GM23338 (cell line): ENCODE measurements around the gene WT1. TPM values are rescaled to one million over a fixed set of nuclear protein-coding genes. Genes with fewer than 3 reads are reported as not detected.

Source experiments
- ATAC-seq: fragments of 200-7000 bp; cut with Tn5 transposase; 3 replicates; pipeline ENCODE4 v1.9.1; 2020
- DNase-seq: peaks from one replicate; pipeline ENCODE4 v3.0.0-alpha.2; 2015; ENCODE audit warnings: low spot score
- H2AFZ ChIP-seq: fragments of 200-600 bp; sonication (generic); 2 replicates; pipeline ENCODE4 v1.8.0; 2016; ENCODE audit warnings: antibody characterized with exemption, mild to moderate bottlenecking, moderate library complexity
- H3F3A ChIP-seq: fragments of 200-600 bp; sonication (generic); replicated peaks from 2 replicates; pipeline ENCODE4 v1.8.0; 2017; ENCODE audit warnings: antibody characterized with exemption, mixed run types, low read depth
- H3K27ac ChIP-seq: fragments of 200-600 bp; sonication (generic); 2 replicates; pipeline ENCODE4 v1.6.1; 2016; ENCODE audit warnings: low read depth
- H3K27me3 ChIP-seq: fragments of 200-600 bp; sonication (generic); 2 replicates; pipeline ENCODE4 v1.8.0; 2016; ENCODE audit warnings: mild to moderate bottlenecking, mixed run types, moderate library complexity; ENCODE audit not compliant: insufficient read depth
- H3K36me3 ChIP-seq: fragments of 200-600 bp; sonication (generic); 2 replicates; pipeline ENCODE4 v1.8.0; 2016; ENCODE audit warnings: mild to moderate bottlenecking; ENCODE audit not compliant: insufficient read depth
- H3K4me1 ChIP-seq: fragments of 200-600 bp; sonication (generic); 2 replicates; pipeline ENCODE4 v1.8.0; 2016; ENCODE audit warnings: mild to moderate bottlenecking, moderate library complexity; ENCODE audit not compliant: insufficient read depth
- H3K4me2 ChIP-seq: fragments of 200-600 bp; sonication (generic); 2 replicates; pipeline ENCODE4 v1.7.1; 2017; ENCODE audit warnings: mixed run types
- H3K4me3 ChIP-seq: fragments of 200-600 bp; sonication (generic); 2 replicates; pipeline ENCODE4 v1.6.1; 2016; ENCODE audit warnings: mixed run types
- H3K79me2 ChIP-seq: fragments of 200-600 bp; sonication (generic); replicated peaks from 2 replicates; pipeline ENCODE4 v1.8.0; 2017; ENCODE audit warnings: mild to moderate bottlenecking; ENCODE audit not compliant: insufficient read depth
- H3K9me2 ChIP-seq: fragments of 200-600 bp; sonication (generic); 2 replicates; pipeline ENCODE4 v1.8.0; 2017; ENCODE audit not compliant: insufficient read depth
- H4K20me1 ChIP-seq: fragments of 200-600 bp; sonication (generic); replicated peaks from 2 replicates; pipeline ENCODE4 v1.8.0; 2017; ENCODE audit warnings: mild to moderate bottlenecking; ENCODE audit not compliant: insufficient read depth
- H3K27ac Mint-ChIP-seq: 2 replicates; pipeline ENCODE4 v1.8.0; 2020; ENCODE audit warnings: inconsistent platforms, mild to moderate bottlenecking, moderate library complexity, mixed read lengths
- H3K27me3 Mint-ChIP-seq: 3 replicates; pipeline ENCODE4 v1.8.0; 2022; ENCODE audit warnings: low read depth, mild to moderate bottlenecking, moderate library complexity, mixed read lengths, inconsistent platforms; ENCODE audit not compliant: insufficient read depth, poor library complexity
- H3K36me3 Mint-ChIP-seq: 3 replicates; pipeline ENCODE4 v1.8.0; 2021; ENCODE audit warnings: low read depth, mild to moderate bottlenecking, inconsistent platforms, moderate library complexity, mixed read lengths
- H3K4me1 Mint-ChIP-seq: 3 replicates; pipeline ENCODE4 v1.8.0; 2020; ENCODE audit warnings: mild to moderate bottlenecking, inconsistent platforms, mixed read lengths
- H3K4me3 Mint-ChIP-seq: 3 replicates; pipeline ENCODE4 v1.8.0; 2021; ENCODE audit warnings: moderate library complexity, mild to moderate bottlenecking, inconsistent platforms, mixed read lengths
- H3K9me3 Mint-ChIP-seq: 3 replicates; pipeline ENCODE4 v1.8.0; 2020; ENCODE audit warnings: moderate library complexity, mild to moderate bottlenecking, inconsistent platforms, mixed read lengths
- CREB1 ChIP-seq: fragments of 250-450 bp; sonication (Bioruptor Pico); IDR thresholded peaks from 2 replicates; pipeline ENCODE4 v1.5.0; 2020; ENCODE audit warnings: low read depth, mild to moderate bottlenecking, moderate library complexity
- EZH2 ChIP-seq: fragments of 200-600 bp; sonication (generic); IDR thresholded peaks from one replicate; pipeline ENCODE4 v1.8.0; 2017; ENCODE audit warnings: antibody characterized with exemption, mild to moderate bottlenecking, low read depth; ENCODE audit not compliant: unreplicated experiment
- EZH2phosphoT487 ChIP-seq: fragments of 200-600 bp; sonication (generic); IDR thresholded peaks from one replicate; pipeline ENCODE4 v1.8.1; 2018; ENCODE audit warnings: antibody characterized with exemption; ENCODE audit not compliant: unreplicated experiment
- JUNB ChIP-seq: IDR thresholded peaks from one replicate; pipeline ENCODE4 v1.6.1; 2016; ENCODE audit warnings: antibody characterized with exemption; ENCODE audit not compliant: unreplicated experiment
- NANOG ChIP-seq: IDR thresholded peaks from 2 replicates; pipeline ENCODE4 v1.6.1; 2016; ENCODE audit warnings: antibody characterized with exemption, borderline replicate concordance
- POLR2AphosphoS5 ChIP-seq: IDR thresholded peaks from 2 replicates; pipeline ENCODE4 v1.6.1; 2016; ENCODE audit warnings: antibody characterized with exemption, low read depth
- STAT1 ChIP-seq: IDR thresholded peaks from one replicate; pipeline ENCODE4 v1.6.1; 2016; ENCODE audit warnings: antibody characterized with exemption; ENCODE audit not compliant: unreplicated experiment
- ZNF114 ChIP-seq: fragments of 250-450 bp; sonication (Bioruptor Pico); IDR thresholded peaks from 2 replicates; pipeline ENCODE4 v1.5.0; 2020; ENCODE audit warnings: mild to moderate bottlenecking, moderate library complexity
- polyA plus RNA-seq: library from polyadenylated mRNA; unstranded; fragments of >200 nt; fragmentation: Nextera tagmentation; extraction: Ambion mirVana; gene quantifications from 2 replicates; pipeline ENCODE4 v1.2.1, GENCODE V29; 2016
- total RNA-seq: library from RNA; depleted of rRNA; stranded (reverse); fragments of >200 nt; shearing (Covaris generic); gene quantifications from 2 replicates; pipeline ENCODE4 v1.2.3, GENCODE V29; 2014
- TF ChIP-seq, protein P1 (sequence below): IDR thresholded peaks from one replicate; pipeline ENCODE4 v1.6.1; 2018; ENCODE audit warnings: antibody characterized with exemption; ENCODE audit not compliant: unreplicated experiment
- TF ChIP-seq, protein P2 (sequence below): IDR thresholded peaks from 2 replicates; pipeline ENCODE4 v1.6.1; 2016; ENCODE audit warnings: antibody characterized with exemption
- TF ChIP-seq, protein P3 (sequence below), 2 experiments: fragments of 200-600 bp in 1 of 2; sonication (generic) in 1 of 2; conservative IDR thresholded peaks; 2 replicates each; pipeline versions ENCODE4 v1.5.1 to v1.6.1; 2016 to 2017; ENCODE audit warnings: antibody characterized with exemption in 2 of 2, low read depth in 2 of 2, mild to moderate bottlenecking in 2 of 2, moderate library complexity in 1 of 2

WT1 gene
- total and polyA plus RNA-seq, 2 experiments from 2014 or later = 0.21 TPM; not detected in 1

DNA sequence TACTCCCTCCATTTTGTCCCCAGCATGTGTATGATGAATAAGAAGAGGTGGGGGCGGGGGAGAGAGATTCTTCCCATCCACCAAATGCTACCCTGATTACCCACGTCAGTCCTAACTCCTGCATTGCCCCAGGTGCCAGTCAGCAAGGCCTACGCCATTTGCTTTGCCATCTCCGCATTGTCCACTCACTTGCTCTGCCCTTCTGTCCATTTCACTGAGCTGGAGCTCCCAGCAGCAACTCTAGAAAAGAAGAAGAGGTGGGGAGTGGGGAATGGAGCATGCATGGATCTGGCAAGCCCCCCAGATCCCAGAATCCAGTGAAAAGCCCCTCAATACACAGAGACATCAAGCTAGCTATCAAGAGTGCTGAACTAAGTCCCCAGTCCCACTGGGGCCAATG lies 19.0 kb downstream of the WT1 start (continued):
- TF ChIP-seq, protein P1, sequence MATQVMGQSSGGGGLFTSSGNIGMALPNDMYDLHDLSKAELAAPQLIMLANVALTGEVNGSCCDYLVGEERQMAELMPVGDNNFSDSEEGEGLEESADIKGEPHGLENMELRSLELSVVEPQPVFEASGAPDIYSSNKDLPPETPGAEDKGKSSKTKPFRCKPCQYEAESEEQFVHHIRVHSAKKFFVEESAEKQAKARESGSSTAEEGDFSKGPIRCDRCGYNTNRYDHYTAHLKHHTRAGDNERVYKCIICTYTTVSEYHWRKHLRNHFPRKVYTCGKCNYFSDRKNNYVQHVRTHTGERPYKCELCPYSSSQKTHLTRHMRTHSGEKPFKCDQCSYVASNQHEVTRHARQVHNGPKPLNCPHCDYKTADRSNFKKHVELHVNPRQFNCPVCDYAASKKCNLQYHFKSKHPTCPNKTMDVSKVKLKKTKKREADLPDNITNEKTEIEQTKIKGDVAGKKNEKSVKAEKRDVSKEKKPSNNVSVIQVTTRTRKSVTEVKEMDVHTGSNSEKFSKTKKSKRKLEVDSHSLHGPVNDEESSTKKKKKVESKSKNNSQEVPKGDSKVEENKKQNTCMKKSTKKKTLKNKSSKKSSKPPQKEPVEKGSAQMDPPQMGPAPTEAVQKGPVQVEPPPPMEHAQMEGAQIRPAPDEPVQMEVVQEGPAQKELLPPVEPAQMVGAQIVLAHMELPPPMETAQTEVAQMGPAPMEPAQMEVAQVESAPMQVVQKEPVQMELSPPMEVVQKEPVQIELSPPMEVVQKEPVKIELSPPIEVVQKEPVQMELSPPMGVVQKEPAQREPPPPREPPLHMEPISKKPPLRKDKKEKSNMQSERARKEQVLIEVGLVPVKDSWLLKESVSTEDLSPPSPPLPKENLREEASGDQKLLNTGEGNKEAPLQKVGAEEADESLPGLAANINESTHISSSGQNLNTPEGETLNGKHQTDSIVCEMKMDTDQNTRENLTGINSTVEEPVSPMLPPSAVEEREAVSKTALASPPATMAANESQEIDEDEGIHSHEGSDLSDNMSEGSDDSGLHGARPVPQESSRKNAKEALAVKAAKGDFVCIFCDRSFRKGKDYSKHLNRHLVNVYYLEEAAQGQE = no peak
- TF ChIP-seq POLR2AphosphoS5 = no peak

DNA sequence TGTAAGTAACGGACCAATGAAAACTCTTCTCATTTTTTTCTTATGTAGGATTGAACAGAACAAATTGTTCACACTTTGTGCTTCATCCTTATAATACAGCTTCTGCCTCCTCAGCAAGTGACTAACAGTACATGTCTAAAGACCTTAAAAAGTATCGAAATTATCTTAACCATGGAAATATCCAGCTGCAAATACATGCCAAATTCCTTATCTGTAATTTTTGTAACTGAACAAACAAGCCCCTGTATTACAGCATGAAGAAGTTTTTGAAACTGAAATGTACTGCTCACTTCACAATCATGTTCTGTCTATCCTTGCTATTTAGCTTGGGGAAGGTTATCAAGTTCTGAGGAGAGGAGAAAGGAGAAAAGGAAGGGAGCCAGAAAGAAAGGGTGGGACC lies 20.4 kb downstream of the WT1 start:
- Mint-ChIP-seq H3K27ac (no peak overlapping the region), H3K27me3 (peaks cover 12% of the 10 kb centered on the region), H3K36me3 (no peaks in the 10 kb centered on the region), H3K4me1 (peaks cover 18% of the 10 kb centered on the region), H3K4me3 (no peak overlapping the region), H3K9me3 (no peaks in the 10 kb centered on the region)
- no peaks in the 10 kb centered on the region for H4K20me1 ChIP-seq
- peaks cover 9% of the 10 kb centered on the region for H3K4me1 ChIP-seq
- DNase-seq (no peak), ATAC-seq (no peak)
- peaks cover 7% of the 10 kb centered on the region; the same call in 1 of the 2 replicates for H3K9me2 ChIP-seq
- no peaks in the 10 kb centered on the region for H3K36me3 ChIP-seq
- H3K4me2 ChIP-seq = no peak overlapping the region
- no peaks in the 10 kb centered on the region for H3K27me3 ChIP-seq
- H3K4me3 ChIP-seq = no peak overlapping the region
- H2AFZ ChIP-seq = no peak overlapping the region
- no peak overlapping the region for H3K27ac ChIP-seq
- no peaks in the 10 kb centered on the region for H3F3A ChIP-seq
- no peaks in the 10 kb centered on the region for H3K79me2 ChIP-seq
- TF ChIP-seq ZNF114 (CRISPR knock-in tag) (no peak), EZH2 (no peak), EZH2phosphoT487 (no peak), STAT1 (no peak), NANOG (no peak), POLR2AphosphoS5 (no peak), CREB1 (CRISPR knock-in tag) (no peak), JUNB (no peak)
- TF ChIP-seq, protein P1 = no peak
- TF ChIP-seq, protein P2, sequence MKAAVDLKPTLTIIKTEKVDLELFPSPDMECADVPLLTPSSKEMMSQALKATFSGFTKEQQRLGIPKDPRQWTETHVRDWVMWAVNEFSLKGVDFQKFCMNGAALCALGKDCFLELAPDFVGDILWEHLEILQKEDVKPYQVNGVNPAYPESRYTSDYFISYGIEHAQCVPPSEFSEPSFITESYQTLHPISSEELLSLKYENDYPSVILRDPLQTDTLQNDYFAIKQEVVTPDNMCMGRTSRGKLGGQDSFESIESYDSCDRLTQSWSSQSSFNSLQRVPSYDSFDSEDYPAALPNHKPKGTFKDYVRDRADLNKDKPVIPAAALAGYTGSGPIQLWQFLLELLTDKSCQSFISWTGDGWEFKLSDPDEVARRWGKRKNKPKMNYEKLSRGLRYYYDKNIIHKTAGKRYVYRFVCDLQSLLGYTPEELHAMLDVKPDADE = no peak
- TF ChIP-seq, protein P3, sequence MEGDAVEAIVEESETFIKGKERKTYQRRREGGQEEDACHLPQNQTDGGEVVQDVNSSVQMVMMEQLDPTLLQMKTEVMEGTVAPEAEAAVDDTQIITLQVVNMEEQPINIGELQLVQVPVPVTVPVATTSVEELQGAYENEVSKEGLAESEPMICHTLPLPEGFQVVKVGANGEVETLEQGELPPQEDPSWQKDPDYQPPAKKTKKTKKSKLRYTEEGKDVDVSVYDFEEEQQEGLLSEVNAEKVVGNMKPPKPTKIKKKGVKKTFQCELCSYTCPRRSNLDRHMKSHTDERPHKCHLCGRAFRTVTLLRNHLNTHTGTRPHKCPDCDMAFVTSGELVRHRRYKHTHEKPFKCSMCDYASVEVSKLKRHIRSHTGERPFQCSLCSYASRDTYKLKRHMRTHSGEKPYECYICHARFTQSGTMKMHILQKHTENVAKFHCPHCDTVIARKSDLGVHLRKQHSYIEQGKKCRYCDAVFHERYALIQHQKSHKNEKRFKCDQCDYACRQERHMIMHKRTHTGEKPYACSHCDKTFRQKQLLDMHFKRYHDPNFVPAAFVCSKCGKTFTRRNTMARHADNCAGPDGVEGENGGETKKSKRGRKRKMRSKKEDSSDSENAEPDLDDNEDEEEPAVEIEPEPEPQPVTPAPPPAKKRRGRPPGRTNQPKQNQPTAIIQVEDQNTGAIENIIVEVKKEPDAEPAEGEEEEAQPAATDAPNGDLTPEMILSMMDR (conservative IDR thresholded peaks at IDR 0.05; ENCODE audit: low read depth in 2 of 2) = no peak
